ENCODE results near the gene FHL2.
"Not testable (repeated sequence)": the region's sequence is repeated elsewhere in the genome, so short reads cannot be mapped to it uniquely, and the experiment has no call there.

Gene FHL2

DNA sequence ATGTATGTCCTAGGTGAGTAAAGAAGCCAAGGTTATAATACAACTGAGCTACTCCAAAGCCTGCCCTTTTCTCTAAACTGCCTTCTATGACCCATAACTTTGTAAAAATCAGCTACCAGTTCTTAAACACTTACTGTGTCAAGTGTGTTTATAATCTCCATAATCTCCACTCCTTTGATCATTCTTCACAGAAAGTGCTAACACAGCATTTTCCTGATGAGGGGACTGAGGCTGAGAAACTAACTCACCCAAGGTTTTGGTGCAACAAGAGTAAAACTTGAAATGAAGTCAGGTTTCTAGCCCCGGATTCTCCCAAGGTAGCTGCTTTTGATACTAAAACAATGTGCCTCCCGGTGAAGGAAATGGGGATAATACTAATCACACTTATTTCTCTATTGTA lies 63.4 kb downstream of the FHL2 start:
- DNase-seq = no peak

GRCh38 chr2:105334211-105334610 lies 64.6 kb downstream of the FHL2 start:
- no peak for DNase-seq

DNA sequence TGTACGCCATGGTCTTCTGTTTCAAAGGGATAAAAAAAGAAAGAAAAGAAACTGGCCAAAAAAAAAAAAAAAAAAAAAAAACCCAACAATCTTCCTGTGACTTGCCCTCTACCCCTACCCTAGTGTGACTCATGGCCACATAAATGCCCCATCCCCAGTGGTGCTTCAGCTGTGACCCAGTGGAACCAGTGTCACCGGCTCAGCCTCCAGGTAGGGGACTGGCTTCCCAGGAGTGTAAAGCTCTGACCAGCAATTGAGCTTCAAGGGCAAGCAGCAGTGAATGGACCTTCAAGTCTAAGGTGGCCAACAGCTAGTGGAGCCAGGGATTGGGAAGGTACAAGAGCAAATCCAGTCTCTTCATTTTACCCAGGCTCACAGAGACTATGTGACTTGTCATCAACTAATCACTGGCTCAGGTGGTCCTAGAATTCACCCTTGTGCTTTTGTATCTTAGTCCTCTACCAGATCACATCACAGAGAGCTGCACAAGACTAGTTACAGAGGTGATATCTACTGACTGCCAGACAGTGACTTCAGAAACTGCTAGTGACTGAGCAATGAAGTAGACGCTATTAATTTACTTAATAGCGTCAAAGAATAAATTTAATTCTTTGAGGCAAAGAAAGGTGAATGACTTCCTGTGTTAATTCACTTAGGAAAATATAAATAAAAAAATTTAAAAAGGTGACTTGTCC lies 68.0 kb downstream of the FHL2 start:
- no peak for DNase-seq

DNA sequence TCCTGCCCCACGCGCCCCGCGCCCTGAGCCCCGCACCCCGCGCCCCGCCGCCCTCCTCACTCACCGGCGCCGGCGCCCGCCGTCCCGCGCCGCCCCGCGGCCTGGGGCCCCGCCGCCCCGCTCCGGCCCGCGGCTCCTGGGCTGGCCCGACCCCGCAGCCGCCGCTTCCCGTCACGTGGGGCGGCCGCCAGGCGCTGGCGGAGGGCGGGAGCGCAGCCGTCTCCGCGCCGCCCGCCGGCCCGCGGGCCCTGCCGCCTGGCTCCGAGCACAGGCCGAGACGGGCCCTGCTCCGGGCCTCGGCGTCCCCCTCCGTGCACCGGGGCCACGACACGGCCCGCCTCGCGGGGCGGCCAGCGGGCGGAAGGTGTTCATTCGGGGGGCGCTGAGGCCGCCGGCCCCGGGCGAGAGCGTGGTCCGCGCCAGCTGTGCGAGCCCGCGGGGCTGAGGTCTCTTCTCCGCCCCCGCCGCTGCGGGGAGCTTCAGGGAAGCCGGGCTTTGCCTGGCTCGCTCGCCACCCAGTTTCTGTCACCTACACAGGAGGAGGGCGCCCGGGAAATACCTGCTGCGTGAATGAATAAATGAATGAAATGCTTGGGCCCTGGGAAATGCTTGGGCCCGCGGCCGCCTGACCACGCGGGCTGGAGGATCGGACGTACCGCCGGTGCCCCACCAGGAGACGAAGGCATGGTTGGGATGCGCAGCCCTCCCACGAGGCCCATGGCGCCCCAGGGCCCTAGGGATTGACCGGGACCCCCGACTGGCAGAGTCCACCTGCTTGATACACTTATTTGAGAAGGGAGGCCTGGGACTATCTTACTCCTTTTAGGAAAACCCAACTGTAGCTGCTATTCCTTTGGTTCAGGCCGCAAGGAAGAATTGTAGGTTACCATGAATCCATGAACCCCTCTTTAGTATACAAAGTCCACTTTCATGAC lies 69.0 kb downstream of the FHL2 start, which contains the start of gene TGFBRAP1:
Gene TGFBRAP1, minus strand, starts transcription at position 175 of the 935 bp plus-strand sequence. CDS start 21,434 bp downstream, outside the sequence.
- DNase-seq = no peak

DNA sequence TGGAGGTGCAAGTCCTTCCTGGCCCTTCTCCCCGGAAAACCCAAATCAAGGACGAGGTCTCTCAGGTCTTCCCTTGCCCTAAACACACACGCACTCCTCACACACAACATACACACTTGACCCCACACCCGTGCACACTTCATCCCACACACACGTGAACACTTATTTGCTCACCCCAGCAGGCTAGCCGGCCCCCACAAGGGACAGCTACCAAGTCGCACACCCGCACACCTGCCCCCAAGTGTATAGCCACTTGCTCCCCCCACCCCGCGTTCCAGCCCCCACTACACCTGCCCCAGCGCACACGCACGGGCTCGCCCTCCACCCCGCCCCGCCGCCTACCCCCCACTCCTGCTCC lies 69.7 kb downstream of the FHL2 start:
- DNase-seq = peak; percentile 37

DNA sequence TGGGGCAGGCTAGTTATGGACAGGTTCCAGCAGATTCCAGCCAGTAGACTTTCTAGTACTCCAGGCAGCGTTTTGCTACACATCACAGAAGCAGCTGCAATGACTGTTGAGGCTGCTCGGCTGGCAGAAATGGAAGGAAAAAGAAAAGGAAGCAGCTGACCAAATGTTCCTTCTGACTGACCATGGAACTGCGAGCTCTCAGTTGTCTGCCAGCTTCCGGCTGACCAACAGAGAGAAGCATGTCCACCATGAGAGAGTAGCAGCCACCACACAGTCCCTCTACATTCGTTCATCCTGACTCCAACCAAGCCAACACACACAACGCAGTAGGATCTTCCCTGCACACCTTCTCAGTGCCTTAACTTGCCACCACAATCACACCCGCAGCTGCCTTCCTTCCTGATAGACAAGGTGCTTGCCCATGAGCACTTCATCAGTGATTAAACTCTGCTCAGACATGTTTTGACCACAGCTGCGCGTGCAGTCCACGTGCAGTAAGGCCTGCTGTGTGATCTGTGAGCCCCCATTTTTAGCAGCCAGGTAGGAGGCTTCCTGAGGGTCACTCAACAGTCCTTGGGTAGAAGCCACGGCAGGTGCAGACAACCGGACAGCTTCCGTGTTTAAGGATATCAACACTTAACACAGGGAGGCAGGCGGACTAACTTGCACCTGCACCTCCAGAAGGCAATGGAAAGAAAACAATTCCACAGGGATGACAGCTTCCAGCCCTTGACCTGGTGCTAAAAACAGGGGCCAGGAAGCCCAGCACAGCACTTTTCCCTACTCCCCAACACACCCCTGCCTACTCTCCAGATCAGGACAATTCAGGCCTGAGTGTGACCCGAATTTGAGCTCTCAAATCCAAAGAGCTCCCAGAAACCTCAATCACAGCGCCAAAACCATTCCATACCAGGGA lies 70.3 kb downstream of the FHL2 start:
- peak; percentile 76 for DNase-seq

GRCh38 chr2:105327690-105328089 lies 71.2 kb downstream of the FHL2 start:
- DNase-seq = peak; percentile 54

- not testable (repeated sequence) for DNase-seq
Measured at GRCh38 chr2:105327271-105327670, 71.6 kb downstream of the FHL2 start.

DNA sequence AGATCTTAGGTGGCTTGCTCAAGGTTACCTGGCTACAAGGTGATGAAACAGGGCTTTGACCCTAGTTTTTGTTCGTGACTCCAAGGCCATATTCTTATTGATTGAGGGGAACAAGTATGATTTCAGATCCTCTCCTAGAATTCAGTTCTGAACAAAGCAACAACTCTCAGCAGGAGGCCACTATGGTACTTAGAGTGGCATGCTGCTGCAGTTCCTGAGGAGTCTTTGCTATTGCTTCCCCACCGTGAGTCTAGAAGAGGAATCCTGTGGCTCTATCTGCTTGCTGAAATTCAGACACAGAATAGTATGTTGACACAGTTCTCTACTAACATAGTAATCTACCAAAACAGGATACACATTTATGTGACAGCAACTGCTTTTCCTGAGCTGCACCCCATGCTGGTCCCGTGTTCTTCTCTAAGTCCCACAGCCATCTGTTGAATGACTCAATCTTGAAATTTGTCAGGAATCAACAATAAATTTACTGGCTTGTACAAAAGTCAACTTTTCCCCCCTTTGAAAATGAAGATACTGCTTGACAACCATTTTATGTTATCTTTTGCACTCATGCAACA lies 73.4 kb downstream of the FHL2 start:
- DNase-seq = no peak

- peak; percentile 30 for DNase-seq
Measured at GRCh38 chr2:105324732-105325131, 74.1 kb downstream of the FHL2 start.

DNA sequence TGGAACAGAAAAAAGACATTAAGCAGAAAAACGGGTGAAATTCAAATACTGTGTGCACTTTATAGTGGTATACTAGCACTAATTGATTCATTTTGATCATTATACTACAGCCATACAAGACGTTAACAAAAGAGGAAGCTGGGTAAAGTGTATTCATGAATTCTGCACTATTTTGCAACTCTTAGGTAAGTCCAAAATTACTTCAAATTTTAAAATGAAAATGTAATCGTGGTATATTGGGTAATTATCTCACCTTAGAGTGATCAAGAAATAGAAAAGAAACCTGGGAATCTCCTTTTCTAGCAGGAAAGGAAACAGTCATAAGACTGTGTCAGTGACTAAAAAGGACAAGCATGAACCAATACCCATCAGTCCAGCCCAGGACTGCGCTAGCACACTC lies 74.8 kb downstream of the FHL2 start:
- DNase-seq = no peak

- DNase-seq = no peak
Measured at GRCh38 chr2:105323111-105323510, 75.7 kb downstream of the FHL2 start.

- no peak for DNase-seq
Measured at GRCh38 chr2:105321875-105322646, 76.8 kb downstream of the FHL2 start.

GRCh38 chr2:105320651-105321215 lies 78.1 kb downstream of the FHL2 start:
- no peak for DNase-seq

GRCh38 chr2:105317937-105318336 lies 80.9 kb downstream of the FHL2 start:
- no peak for DNase-seq

GRCh38 chr2:105315314-105315713 lies 83.5 kb downstream of the FHL2 start:
- no peak for DNase-seq

DNA sequence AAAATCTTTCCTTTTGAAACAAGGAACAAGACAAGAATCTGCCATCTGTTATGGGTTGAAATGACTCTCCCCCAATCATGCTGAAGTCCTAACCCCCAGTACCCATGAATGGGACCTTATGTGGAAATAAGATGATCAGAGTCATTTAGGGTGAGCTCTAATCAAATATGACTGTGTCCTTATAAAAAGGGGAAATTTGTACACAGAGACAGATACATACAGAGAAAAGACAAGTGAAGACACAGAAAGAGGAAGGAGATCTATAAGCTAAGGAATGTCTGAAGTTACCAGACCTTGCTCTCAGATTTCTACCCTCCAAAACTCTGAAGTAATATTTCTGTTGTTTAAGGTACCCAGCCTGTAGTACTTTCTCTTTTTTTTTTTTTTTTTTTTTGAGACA lies 85.0 kb downstream of the FHL2 start:
- DNase-seq = no peak

Measured in kidney glomerular epithelial cell (primary cell).